ENCODE measurements around the gene EFCAB9.
A peak's percentile ranks its signal among the peaks of the same experiment; 100 is the strongest.

DNA sequence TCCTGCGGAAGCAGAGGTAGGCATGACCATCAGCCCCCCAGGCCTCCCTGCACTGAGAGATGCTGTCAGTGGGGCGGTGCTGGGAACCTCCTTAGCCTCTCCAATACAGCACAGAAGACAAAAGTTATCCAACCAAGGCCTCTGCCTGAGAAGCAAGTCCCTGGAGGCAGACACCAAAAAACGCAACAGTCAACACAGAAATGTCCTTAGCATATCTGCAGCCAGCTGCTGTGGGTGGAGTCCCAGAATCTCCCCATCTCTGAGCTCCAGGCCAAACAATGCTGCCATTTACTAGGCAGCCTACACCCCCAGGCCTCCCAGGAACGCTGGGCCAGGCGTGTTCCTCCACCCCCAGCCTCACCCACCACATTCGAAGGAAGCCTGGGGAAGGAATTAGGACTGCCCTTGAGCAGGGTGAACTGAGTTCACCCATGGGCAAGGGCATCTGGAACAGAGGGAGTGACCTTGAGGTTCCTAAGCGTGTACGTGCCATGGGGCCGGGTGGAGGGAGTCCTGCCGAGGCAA is 49.6 kb upstream of the EFCAB9 start:
- peak; percentile 60 for TF ChIP-seq GATA2 (IDR thresholded peaks at IDR 0.05; ENCODE audit: low read depth, low read length)
- TF ChIP-seq GATA3 (IDR thresholded peaks at IDR 0.05; ENCODE audit: low read depth, low read length), result no peak
